SH-SY5Y (cell line): ENCODE measurements around the gene KNL1.

ENCODE experiments used
- GATA2 ChIP-seq: IDR thresholded peaks from 2 replicates; pipeline ENCODE4 v1.6.1; 2011; ENCODE audit warnings: mild to moderate bottlenecking, low read depth, low read length
- GATA3 ChIP-seq: IDR thresholded peaks from 2 replicates; pipeline ENCODE4 v1.6.1; 2011; ENCODE audit warnings: low read depth, mild to moderate bottlenecking, low read length, moderate library complexity

GRCh38 chr15:40660686-40661085 lies 66.6 kb downstream of the KNL1 start:
- no peak for TF ChIP-seq GATA2
- TF ChIP-seq GATA3: no peak
